ENCODE results near the gene TTC7B. TPM values are rescaled to one million over a fixed set of nuclear protein-coding genes. Genes with fewer than 3 reads are reported as not detected.

TTC7B gene
- total RNA-seq, 4 donors from 2014 or later = 35.0 to 78.7 (median 36.8) TPM

DNA sequence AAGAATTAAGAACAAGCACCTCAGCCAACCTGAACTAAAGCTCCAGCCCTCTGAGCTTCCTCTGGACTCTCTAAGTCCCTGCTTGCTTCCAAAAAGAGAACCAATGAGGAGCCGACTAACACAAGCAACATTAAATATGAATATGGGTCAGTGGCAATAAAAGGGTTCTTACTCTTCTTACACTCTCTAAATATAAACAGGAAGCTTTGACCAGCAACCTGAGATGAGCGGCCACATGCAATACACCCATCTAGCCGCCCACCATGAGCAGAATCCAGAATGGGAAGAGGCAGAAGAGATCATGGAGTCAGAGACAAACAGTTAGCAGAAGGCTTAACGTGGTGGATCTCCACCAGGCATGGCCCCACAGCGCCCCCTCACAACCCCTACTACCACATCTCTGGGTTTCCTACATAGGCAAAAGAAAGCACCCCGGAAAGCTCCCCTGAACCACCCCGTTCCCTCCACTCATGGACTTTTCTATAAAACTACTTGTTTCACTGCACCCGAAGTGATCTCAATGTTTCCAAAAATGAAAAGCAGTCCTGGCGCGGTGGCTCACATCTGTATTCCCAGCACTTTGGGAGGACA is 59.4 kb downstream of the TTC7B start:
- TF ChIP-seq, protein P1, sequence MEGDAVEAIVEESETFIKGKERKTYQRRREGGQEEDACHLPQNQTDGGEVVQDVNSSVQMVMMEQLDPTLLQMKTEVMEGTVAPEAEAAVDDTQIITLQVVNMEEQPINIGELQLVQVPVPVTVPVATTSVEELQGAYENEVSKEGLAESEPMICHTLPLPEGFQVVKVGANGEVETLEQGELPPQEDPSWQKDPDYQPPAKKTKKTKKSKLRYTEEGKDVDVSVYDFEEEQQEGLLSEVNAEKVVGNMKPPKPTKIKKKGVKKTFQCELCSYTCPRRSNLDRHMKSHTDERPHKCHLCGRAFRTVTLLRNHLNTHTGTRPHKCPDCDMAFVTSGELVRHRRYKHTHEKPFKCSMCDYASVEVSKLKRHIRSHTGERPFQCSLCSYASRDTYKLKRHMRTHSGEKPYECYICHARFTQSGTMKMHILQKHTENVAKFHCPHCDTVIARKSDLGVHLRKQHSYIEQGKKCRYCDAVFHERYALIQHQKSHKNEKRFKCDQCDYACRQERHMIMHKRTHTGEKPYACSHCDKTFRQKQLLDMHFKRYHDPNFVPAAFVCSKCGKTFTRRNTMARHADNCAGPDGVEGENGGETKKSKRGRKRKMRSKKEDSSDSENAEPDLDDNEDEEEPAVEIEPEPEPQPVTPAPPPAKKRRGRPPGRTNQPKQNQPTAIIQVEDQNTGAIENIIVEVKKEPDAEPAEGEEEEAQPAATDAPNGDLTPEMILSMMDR (IDR thresholded peaks at IDR 0.05 in 4 of 5, conservative IDR thresholded peaks at IDR 0.05 in 1 of 5) = peak in 3 of 5 experiments; percentile 22 to 38 (median 32)
- TF ChIP-seq POLR2A (IDR thresholded peaks at IDR 0.05) = no peak
- peak overlapping the region; percentile 39 to 56 (median 43) for H3K4me3 ChIP-seq
- H3K27ac ChIP-seq = peak overlapping the region; percentile 90 to 95 (median 92)
- no peaks in the 10 kb centered on the region for H3K27me3 ChIP-seq
- no peaks in the 10 kb centered on the region for H3K36me3 ChIP-seq
- ATAC-seq (peak; percentile 34 to 42), DNase-seq (peak; percentile 50 to 71)
- in situ Hi-C loops (cut with MboI; ENCODE audit: low sequenced_read_pairs in 4 of 4) (loop anchor here (5.0 to 25.0 kb wide), 8 partner anchors 62 to 795 kb away; partner anchors contain the start of genes EFCAB11 (in 3 of the 4), TDP1 (in 3 of the 4) and CALM1 (in 1 of the 4)), intact Hi-C loops (cut with DNase I; ENCODE audit: low total_unique reads) (loop anchor here (2.0 to 10.0 kb wide), 7 partner anchors 18 to 408 kb away; partner anchors contain the start of gene TTC7B)
- no peaks in the 10 kb centered on the region for H3K9me3 ChIP-seq
- peaks cover 19 to 29% of the 10 kb centered on the region in 2 donors for H3K4me1 ChIP-seq

DNA sequence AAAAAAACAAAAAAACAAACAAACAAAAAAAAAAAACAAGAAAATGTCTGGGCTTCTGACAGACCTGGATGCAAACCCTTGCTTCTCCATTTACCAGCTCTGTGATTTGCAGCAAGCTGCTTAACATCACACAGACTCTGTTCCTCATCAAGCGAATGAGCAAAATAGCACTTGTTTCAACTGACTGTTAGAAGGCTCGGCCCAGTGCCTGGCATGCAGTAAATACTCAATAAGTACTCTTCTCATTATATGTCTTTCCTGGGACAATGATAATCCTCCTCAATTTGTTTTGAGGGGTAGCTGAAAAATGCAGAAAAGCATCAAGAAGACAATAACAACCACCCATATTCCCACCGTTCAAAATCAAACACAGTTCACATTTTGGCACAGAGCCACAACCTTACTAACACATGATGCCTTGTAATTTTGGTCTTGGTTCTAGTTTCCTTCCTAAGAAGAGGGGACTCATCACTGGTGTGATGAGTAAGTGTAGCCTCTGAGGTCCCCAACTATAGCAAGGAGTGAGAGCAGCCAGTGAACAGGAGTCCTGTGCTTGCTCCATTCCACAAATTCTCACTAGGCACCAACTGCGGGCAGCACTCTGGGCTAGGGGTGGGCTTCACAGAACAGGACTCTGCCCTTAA is 60.4 kb downstream of the TTC7B start:
- TF ChIP-seq, protein P1 (IDR thresholded peaks at IDR 0.05 in 4 of 5, conservative IDR thresholded peaks at IDR 0.05 in 1 of 5) = no peak
- H3K4me1 ChIP-seq = peaks cover 29 to 33% of the 10 kb centered on the region in 2 donors
- in situ Hi-C loops (cut with MboI; ENCODE audit: low sequenced_read_pairs in 4 of 4) (loop anchor here (5.0 to 25.0 kb wide), 8 partner anchors 61 to 793 kb away; partner anchors contain the start of genes EFCAB11 (in 3 of the 4), TDP1 (in 3 of the 4) and CALM1 (in 1 of the 4)), intact Hi-C loops (cut with DNase I; ENCODE audit: low total_unique reads) (loop anchor here (2.0 to 10.0 kb wide), 7 partner anchors 17 to 409 kb away; partner anchors contain the start of gene TTC7B)
- H3K9me3 ChIP-seq = no peaks in the 10 kb centered on the region
- no peak overlapping the region for H3K4me3 ChIP-seq
- peak overlapping the region; percentile 90 to 95 (median 92) for H3K27ac ChIP-seq
- ATAC-seq = no peak
- no peaks in the 10 kb centered on the region for H3K27me3 ChIP-seq
- DNase-seq = no peak
- H3K36me3 ChIP-seq = no peaks in the 10 kb centered on the region

DNA sequence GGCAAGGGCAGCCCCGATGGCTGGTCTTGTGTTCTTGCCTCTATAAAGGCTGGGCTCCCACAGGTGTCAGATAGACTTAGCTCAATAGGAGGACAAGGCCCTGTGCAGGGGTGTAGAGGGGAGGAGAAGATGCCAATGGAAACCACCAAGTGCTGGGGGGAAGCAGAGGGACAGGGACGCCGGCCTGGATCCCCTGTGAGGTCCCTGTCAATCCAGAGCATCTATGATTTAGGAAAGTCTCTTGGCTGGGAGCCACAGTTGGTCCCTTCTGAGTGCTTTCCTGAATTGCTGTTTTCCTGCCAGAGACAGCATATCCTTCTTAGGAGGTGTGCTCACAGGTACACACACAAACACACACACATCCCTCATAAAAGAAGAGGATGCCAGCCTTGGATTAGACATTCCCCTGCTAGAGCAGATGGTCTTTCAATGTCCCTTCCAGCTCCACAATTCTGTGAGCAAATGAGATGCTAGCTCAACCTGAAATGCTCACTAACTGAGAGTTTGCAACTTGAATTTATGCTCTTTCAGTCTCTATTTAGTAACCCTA is 62.7 kb downstream of the TTC7B start:
- no peaks in the 10 kb centered on the region for H3K27me3 ChIP-seq
- H3K36me3 ChIP-seq = no peaks in the 10 kb centered on the region
- DNase-seq = no peak
- intact Hi-C loops (cut with DNase I; ENCODE audit: low total_unique reads) = loop anchor here (10.0 kb wide), 1 partner anchor 411 kb away; no protein-coding TSS in a partner anchor
- peaks cover 26 to 29% of the 10 kb centered on the region in 2 donors for H3K4me1 ChIP-seq
- no peak overlapping the region for H3K4me3 ChIP-seq
- H3K9me3 ChIP-seq = no peaks in the 10 kb centered on the region
- peak overlapping the region; percentile 40 to 95 (median 92) for H3K27ac ChIP-seq
- in situ Hi-C loops (cut with MboI; ENCODE audit: low sequenced_read_pairs in 4 of 4) = loop anchor here (10.0 to 25.0 kb wide), 7 partner anchors 59 to 791 kb away; partner anchors contain the start of genes EFCAB11 (in 3 of the 4), TDP1 (in 3 of the 4) and CALM1 (in 1 of the 4)
- no peak for ATAC-seq
- TF ChIP-seq, protein P1 (IDR thresholded peaks at IDR 0.05 in 4 of 5, conservative IDR thresholded peaks at IDR 0.05 in 1 of 5) = no peak
- no peak for TF ChIP-seq POLR2A (IDR thresholded peaks at IDR 0.05)

DNA sequence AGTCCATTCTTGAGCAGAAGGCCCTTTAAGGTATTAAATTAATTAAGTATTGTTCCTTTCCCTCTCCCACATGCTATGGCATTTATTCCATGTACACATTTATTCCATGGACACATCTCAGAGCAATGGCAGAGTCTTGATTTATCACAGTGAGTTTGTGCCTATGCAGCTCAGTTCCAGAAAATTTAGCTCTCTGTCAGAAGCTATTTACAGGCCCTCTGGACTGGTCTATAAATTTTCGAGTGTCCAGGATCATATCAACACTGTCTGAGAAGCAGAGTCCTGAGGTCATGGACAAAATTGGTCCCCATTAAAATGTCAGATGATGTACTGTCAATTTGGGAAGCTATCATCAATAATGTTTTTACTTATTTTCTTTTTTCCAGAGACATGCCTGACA is 65.5 kb downstream of the TTC7B start:
- H3K36me3 ChIP-seq = no peaks in the 10 kb centered on the region
- ATAC-seq (peak; percentile 87 to 94), DNase-seq (no peak)
- intact Hi-C loops (cut with DNase I; ENCODE audit: low total_unique reads) (loop anchor here (1.0 to 10.0 kb wide), 2 partner anchors 11 to 414 kb away; no protein-coding TSS in a partner anchor), in situ Hi-C loops (cut with MboI; ENCODE audit: low sequenced_read_pairs in 4 of 4) (loop anchor here (10.0 to 25.0 kb wide), 7 partner anchors 56 to 788 kb away; partner anchors contain the start of genes EFCAB11 (in 3 of the 4), TDP1 (in 3 of the 4) and CALM1 (in 1 of the 4))
- H3K9me3 ChIP-seq = no peaks in the 10 kb centered on the region
- peaks cover 18 to 21% of the 10 kb centered on the region in 2 donors for H3K4me1 ChIP-seq
- no peak overlapping the region for H3K4me3 ChIP-seq
- no peak for TF ChIP-seq POLR2A (IDR thresholded peaks at IDR 0.05)
- TF ChIP-seq, protein P1 (IDR thresholded peaks at IDR 0.05 in 4 of 5, conservative IDR thresholded peaks at IDR 0.05 in 1 of 5) = no peak
- no peaks in the 10 kb centered on the region for H3K27me3 ChIP-seq
- peak overlapping the region; percentile 62 to 95 (median 78) for H3K27ac ChIP-seq

Data from gastrocnemius medialis (tissue), 4 donors.